Jurkat, Clone E6-1 (cell line): ENCODE measurements around the gene CDKN2AIP.
"Not testable (repeated sequence)": the region's sequence is repeated elsewhere in the genome, so short reads cannot be mapped to it uniquely, and the experiment has no call there.

ENCODE experiments used
- DNase-seq: peaks from one replicate; pipeline ENCODE4 v3.0.0-alpha.2; 2011; ENCODE audit warnings: low read depth, low spot score
- H3K4me3 ChIP-seq: 2 replicates; pipeline ENCODE4 v1.5.1; 2011; ENCODE audit warnings: mild to moderate bottlenecking, low read length, control low read depth, moderate library complexity

CDKN2AIP gene

DNA sequence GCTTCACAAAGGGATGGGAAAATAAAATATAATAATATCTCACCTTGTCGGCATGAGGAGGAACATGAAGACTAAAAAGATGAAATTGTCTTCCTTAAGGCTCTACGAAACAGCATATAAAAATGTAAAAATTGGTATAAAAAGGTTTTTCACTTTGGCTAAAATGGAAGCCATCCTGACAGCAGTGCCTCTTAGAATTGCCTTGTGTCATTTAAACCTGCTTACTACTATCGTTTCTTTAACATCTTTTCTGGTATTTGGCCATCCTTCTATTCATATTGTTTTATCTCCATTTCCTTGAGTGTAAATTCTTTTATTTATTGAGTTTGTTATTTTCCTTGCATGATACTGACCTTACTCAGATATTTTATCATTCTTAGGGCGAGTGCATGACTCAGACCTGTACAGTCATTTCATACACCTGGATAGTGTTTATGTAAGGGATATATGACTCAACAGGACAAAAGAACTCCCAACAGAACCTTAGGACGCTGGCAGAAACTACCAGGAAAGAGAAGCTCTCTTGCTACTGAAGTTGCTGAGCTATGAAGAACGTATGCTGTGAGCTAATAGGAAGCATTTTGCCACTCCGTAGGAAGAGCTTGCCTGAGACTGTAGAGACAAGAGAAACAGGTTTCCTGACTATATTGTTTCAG, 5.8 kb upstream of the CDKN2AIP start:
- no peak overlapping the region for H3K4me3 ChIP-seq
- no peak for DNase-seq

DNA sequence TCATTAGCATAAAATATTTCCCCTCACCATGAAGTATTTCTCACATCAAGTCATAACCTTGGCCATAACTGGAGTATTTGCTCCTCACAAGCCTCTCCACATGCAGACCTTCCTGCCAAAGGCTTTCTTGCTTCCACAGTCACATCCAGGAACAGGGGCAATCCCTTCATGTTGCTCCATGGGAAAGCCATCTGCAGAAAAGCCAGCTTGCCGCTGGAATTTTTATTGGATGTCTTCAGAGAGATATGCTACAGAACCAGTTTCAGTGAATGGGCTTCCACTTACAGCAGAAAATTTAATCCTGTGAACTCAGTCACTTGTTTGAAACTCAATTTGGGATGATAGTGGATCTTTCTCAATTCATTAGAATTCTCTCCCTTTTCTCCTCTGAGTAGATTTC, 3.2 kb upstream of the CDKN2AIP start:
- no peak for DNase-seq
- H3K4me3 ChIP-seq, result no peak overlapping the region

- H3K4me3 ChIP-seq, result peak overlapping the region; percentile 89
- peak; percentile 32 for DNase-seq
Observed at GRCh38 chr4:183443655-183444213, 702 bp upstream of the CDKN2AIP start.

DNA sequence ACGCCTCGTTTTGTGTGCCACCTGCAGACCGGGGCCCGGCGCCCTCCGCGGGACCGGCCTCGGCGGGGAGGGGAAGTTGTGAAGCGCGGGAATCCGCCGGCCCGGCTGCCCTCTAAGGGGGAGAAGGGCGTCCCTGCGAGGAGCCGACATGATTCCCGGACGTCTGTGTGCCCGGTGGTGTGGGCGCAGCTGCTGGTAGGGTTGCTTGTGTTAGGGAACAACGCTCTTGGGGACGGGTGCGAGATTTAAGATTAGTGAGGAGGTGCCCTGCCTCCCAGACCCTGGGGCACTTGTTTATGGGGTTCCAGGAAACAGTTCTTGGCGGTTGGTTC, 627 bp downstream of the CDKN2AIP start:
- DNase-seq, result peak; percentile 8

DNA sequence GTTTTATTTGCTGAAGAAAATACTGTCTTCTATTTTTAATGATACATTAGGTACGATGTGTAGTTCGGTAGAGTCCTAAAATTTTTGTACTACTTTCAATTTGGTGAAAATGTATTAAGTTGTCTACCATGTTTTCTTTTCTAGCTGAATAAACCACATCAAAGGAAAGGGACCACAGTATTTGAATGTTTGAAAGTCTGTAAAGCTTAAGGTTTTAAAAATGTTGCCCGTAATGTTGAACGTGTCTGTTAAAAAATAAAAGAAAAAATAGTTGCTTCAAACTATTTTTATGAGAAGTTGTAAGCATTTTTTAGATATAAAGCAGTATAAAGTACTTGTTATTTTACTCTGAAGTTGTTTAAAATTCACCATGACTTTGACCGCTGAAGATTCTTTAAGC, 3.2 kb downstream of the CDKN2AIP start:
- peak; percentile 39 for DNase-seq
- no peak overlapping the region for H3K4me3 ChIP-seq

More for the DNA sequence above, 627 bp downstream of the CDKN2AIP start:
- peak overlapping the region; percentile 89 for H3K4me3 ChIP-seq

- no peak for DNase-seq
Observed at GRCh38 chr4:183448436-183448835, 4.0 kb downstream of the CDKN2AIP start.

GRCh38 chr4:183449193-183449882, 4.9 kb downstream of the CDKN2AIP start:
- DNase-seq, result no peak
- no peak overlapping the region for H3K4me3 ChIP-seq

More at GRCh38 chr4:183448436-183448835, 4.0 kb downstream of the CDKN2AIP start:
- no peak overlapping the region for H3K4me3 ChIP-seq

DNA sequence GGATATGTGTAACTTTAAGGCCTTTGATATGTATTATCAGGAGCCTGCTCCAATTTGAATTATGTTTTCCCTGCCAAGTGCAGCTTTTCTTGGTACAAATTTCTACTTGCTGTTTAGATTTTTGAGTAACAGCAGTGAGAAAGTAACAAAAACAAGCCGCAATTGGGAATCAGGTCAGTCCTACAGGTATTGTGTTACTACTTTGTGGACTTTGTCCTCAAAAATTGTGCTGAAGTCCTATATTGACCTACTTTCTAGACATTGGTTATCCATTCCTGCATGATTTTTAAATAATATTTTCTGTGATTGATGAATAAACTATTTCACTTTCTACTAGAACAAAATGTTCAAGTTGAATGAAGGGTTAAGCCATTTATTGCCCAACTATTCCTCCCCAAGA, 5.7 kb downstream of the CDKN2AIP start:
- DNase-seq, result no peak
- no peak overlapping the region for H3K4me3 ChIP-seq

DNA sequence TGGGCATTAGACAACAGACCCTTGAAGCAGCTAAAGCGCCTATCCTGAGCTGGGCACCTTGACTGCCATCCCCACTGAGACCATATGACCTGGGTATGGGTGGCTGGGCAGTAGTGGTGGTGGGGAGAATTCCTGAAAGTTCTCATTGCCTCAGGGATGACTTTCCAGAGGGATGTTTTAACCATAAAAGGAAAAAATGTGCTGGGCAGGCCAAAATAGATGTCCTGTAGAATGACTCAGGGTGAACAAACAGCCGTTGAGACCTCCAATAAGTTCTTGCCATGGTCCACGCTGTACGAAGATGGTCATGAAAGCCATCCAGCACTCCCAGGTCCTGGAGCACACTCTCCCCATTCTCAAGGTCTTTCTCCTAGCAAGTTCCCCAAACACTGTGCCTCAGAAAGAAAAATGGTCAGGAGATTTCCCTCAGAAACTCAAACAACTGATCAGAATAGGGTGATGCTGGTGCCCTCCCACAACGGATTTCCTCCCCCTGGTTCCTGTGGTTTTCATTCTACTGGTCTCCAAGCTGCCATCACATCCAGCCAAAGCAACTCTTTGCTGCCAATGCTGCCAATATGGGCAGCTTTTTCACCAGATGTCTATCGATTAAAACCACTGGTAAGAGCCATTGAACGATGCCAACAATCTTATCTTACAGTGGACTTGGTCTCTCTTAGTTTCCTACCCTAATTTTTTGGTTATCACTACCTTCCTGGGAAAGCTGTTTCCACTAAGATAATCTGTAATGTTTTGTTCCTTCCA, 11.2 kb downstream of the CDKN2AIP start:
- peak; percentile 50 for DNase-seq
- H3K4me3 ChIP-seq, result no peak overlapping the region

DNA sequence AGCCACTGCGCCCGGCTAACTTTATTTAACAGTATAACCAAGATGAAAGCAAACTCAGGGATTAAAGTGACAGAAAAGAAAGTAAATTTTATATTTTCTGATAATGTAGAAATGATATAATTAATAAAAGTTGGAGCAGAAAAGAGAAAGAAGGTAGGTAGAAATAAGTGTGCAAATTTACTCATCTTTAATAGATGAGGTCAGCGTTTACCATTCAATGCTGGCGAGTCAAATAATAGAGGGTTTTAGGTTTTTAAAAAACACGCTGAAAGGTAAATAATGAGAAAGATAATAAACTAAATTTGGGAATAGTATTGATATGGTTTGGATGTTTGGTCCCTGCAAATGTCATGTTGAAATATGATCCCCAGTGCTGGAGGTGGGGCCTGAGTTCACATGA, 13.6 kb downstream of the CDKN2AIP start:
- H3K4me3 ChIP-seq, result no peak overlapping the region
- DNase-seq, result no peak

DNA sequence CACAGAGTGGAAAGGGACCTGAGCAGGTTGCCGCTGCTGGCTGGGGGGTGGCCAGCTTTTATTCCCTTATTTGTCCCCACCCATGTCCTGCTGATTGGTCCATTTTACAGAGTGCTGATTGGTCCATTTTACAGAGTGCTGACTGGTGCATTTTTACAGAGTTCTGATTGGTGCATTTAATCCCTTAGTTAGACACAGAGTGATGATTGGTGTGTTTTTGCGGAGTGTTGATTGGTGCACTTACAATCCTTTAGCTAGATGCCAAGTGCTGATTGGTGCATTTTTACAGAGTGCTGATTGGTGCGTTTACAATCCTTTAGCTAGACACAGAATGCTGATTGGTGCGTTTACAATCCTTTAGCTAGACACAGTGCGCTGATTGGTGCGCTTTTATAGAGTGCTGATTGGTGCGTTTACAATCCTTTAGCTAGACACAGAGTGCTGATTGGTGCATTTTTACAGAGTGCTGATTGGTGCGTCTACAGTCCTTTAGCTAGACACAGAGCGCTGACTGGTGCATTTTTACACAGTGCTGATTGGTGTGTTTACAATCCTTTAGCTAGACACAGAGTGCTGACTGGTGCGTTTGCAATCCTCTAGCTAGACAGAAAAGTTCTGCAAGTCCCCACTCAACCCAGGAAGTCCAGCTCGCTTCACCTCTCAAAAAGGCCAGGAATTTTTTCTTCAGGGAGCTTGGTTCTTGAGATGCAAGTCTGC, 19.6 kb downstream of the CDKN2AIP start:
- not testable (repeated sequence) for H3K4me3 ChIP-seq, DNase-seq

DNA sequence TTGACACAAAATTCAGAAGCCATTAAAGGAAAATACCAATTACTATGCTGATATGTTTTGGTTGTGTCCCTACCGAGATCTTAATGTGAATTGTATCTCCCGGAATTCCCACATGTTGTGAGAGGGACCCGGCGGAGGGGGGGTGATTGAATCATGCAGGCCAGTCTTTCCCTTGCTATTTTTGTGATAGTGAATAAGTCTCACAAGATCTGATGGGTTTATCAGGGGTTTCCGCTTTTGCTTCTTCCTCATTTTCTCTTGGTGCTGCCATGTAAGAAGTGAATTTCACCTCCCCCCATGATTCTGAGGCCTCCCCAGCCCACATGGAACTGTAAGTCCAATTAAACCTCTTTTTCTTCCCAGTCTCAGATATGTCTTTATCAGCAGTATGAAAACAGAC, 21.4 kb downstream of the CDKN2AIP start:
- not testable (repeated sequence) for DNase-seq

DNA sequence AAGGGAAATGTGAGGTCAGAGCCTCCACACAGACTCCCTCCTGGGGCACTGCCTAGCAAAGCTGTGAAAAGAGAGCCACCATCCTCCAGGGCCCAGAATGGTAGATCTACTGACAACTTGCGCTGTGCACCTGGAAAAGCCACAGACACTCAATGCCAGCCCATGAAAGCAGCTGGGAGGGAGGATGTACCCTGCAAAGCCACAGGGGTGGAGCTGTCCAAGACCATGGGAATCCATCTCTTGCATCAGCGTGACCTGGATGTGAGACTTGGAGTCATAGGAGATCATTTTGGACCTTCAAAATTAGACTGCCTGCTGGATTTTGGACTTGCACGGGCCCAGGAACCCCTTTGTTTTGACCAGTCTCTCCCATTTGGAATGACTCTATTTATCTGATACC, 22.8 kb downstream of the CDKN2AIP start:
- no peak for DNase-seq
- no peak overlapping the region for H3K4me3 ChIP-seq

More for the DNA sequence above, 21.4 kb downstream of the CDKN2AIP start:
- H3K4me3 ChIP-seq, result not testable (repeated sequence)

- no peak overlapping the region for H3K4me3 ChIP-seq
- no peak for DNase-seq
Observed at GRCh38 chr4:183468210-183469095, 24.0 kb downstream of the CDKN2AIP start.

GRCh38 chr4:183469285-183469684, 24.8 kb downstream of the CDKN2AIP start:
- no peak for DNase-seq
- H3K4me3 ChIP-seq, result no peak overlapping the region

DNA sequence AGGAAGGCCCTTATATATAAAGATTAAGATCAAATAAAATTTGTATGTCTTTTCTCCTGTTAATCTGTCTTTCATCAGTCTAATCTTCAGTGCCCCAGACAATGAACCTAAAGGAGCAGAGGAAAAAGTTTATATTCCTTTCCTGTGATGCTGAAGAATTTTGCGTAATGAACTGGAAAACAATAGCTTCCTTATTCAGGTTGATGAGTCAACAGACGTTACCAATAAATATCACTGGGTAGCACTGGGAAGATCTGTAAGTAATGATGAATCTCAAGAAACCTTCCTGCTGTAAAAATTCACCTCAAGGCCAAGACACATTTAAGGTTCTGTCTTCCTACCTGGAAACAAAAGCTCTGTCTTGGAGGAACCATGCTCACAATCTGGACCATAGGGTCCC, 25.5 kb downstream of the CDKN2AIP start:
- no peak overlapping the region for H3K4me3 ChIP-seq
- DNase-seq, result no peak

GRCh38 chr4:183470821-183471220, 26.4 kb downstream of the CDKN2AIP start:
- no peak overlapping the region for H3K4me3 ChIP-seq
- no peak for DNase-seq

DNA sequence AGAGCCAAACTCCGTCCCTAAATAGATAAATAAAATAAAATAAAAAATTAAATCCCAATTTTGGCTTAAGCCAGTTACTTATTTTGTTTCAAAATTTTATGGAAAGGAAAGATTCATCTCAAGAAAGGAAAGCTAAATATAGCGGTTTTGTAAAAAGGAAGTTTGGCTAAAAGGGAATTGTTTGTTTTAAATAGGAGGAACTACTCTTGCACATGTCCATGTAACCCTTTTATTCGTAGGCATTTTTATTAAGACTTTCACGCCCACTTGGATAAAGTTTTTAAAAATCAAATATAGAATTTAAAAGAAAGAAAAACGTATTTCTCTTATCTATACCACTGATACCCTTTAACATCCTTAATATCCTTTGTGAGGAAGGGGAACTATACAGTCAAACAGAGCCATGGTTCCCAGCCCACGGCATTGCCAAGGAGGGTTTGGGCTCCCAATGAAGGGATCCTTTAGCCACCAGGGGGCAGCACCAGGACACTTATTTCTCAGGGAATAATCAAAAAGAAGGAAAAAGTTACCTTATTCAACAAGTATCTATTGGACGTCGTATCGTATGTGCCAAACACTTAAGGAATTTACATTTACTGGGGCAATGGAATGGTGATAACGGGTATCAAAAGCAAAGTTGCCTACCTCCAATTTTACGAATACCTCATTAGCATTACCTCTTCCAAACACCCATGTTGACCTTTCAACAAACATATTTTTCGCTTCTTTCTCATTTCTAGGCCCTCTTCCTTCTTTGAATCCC, 27.7 kb downstream of the CDKN2AIP start:
- H3K4me3 ChIP-seq, result no peak overlapping the region
- DNase-seq, result peak; percentile 51
